Smooth muscle cell (in vitro differentiated cells): Measurements from ENCODE around the gene KCTD4. TPM values are rescaled to one million over a fixed set of nuclear protein-coding genes. Genes with fewer than 3 reads are reported as not detected.

Experiments used
- polyA plus RNA-seq: library from polyadenylated mRNA; unstranded; fragments of >200 nt; fragmentation: Nextera tagmentation; extraction: Ambion mirVana; gene quantifications from 2 replicates; pipeline ENCODE4 v1.2.1, GENCODE V29; 2016
- total RNA-seq: library from RNA; depleted of rRNA; stranded (reverse); fragments of >200 nt; gene quantifications from 2 replicates; pipeline ENCODE4 v1.2.3, GENCODE V29; 2014

Gene KCTD4
- total and polyA plus RNA-seq, 2 experiments from 2014 or later, result not detected

Other genes starting within 250 kb of the KCTD4 start
- 3.8 and 4.2 TPM in 2 replicates for gene NUFIP1, start 211.6 kb downstream of the KCTD4 start, total RNA-seq
- gene NUFIP1, start 211.6 kb downstream of the KCTD4 start, polyA plus RNA-seq, result 4.5 and 5.2 TPM in 2 replicates
- 23.1 and 28.4 TPM in 2 replicates for gene GPALPP1, start 211.5 kb downstream of the KCTD4 start, total RNA-seq
- gene GPALPP1, start 211.5 kb downstream of the KCTD4 start, polyA plus RNA-seq, result 11.1 and 13.7 TPM in 2 replicates
- gene GTF2F2, start 80.5 kb downstream of the KCTD4 start, total RNA-seq, result 25.3 and 28.1 TPM in 2 replicates
- 11.2 and 14.6 TPM in 2 replicates for gene GTF2F2, start 80.5 kb downstream of the KCTD4 start, polyA plus RNA-seq
- gene TPT1, start 140.1 kb upstream of the KCTD4 start, total RNA-seq, result 3,918 and 4,267 TPM in 2 replicates
- gene TPT1, start 140.1 kb upstream of the KCTD4 start, polyA plus RNA-seq, result 1,031 and 1,102 TPM in 2 replicates
- 6.8 and 7.6 TPM in 2 replicates for gene SLC25A30, start 217.3 kb upstream of the KCTD4 start, total RNA-seq
- 1.3 and 2.2 TPM in 2 replicates for gene SLC25A30, start 217.3 kb upstream of the KCTD4 start, polyA plus RNA-seq